Right lung (tissue), 5 donors: ENCODE data around the gene C6orf132. TPM values are rescaled to one million over a fixed set of nuclear protein-coding genes. Genes with fewer than 3 reads are reported as not detected.

Experiments
- DNase-seq, 2 donors: peaks; one replicate each; pipeline ENCODE4 v3.0.0-alpha.2; 2013
- polyA plus RNA-seq, 5 donors: library from polyadenylated mRNA; unstranded; fragments of 120-200 nt; gene quantifications; one replicate each; pipeline versions ENCODE4 v1.2.1 to v1.2.3, GENCODE V29; 2013; ENCODE audit warnings: inconsistent platforms in 1 of 5, low replicate concordance in 1 of 5; ENCODE audit not compliant: insufficient read length in 5 of 5, insufficient read depth in 1 of 5

The C6orf132 gene
- polyA plus RNA-seq, 5 donors, result 2.3 to 3.2 (median 2.9) TPM

- DNase-seq, result peak; percentile 52 to 67
Observed at GRCh38 chr6:42075159-42075838, 67.1 kb downstream of the C6orf132 start.

- no peak for DNase-seq
Observed at GRCh38 chr6:42073287-42073686, 69.1 kb downstream of the C6orf132 start.

- no peak for DNase-seq
Observed at GRCh38 chr6:42071881-42072583, 70.4 kb downstream of the C6orf132 start.

GRCh38 chr6:42068872-42069522 lies 73.4 kb downstream of the C6orf132 start:
- no peak for DNase-seq

GRCh38 chr6:42068173-42068572 lies 74.2 kb downstream of the C6orf132 start:
- DNase-seq, result no peak

GRCh38 chr6:42066156-42066675 lies 76.2 kb downstream of the C6orf132 start:
- no peak for DNase-seq

- DNase-seq, result no peak
Observed at GRCh38 chr6:42059743-42060142, 82.7 kb downstream of the C6orf132 start.

GRCh38 chr6:42053601-42054000 lies 88.8 kb downstream of the C6orf132 start:
- no peak for DNase-seq

GRCh38 chr6:42051268-42051653 lies 91.2 kb downstream of the C6orf132 start:
- DNase-seq, result no peak

Other genes starting within 250 kb of the C6orf132 start
- 10 to 100 TPM in 4 of 5 donors, 1 to 10 TPM in 1; 8.9 to 15.4 (median 15.0) TPM for gene USP49, start 247.2 kb downstream of the C6orf132 start, polyA plus RNA-seq
- 10 to 100 TPM; 24.7 to 34.9 (median 30.2) TPM for gene MED20, start 221.5 kb downstream of the C6orf132 start, polyA plus RNA-seq
- 10 to 100 TPM; 20.7 to 27.6 (median 23.5) TPM for gene BYSL, start 221.1 kb downstream of the C6orf132 start, polyA plus RNA-seq
- gene CCND3, start 200.8 kb downstream of the C6orf132 start, polyA plus RNA-seq, result 10 to 100 TPM; 34.3 to 57.6 (median 41.0) TPM
- 10 to 100 TPM; 19.1 to 26.7 (median 26.3) TPM for gene TAF8, start 92.1 kb downstream of the C6orf132 start, polyA plus RNA-seq
- gene GUCA1A, start 30.7 kb upstream of the C6orf132 start, polyA plus RNA-seq, result under 1 TPM in 3 of 5 donors, not detected in 2; 0.15 to 0.30 (median 0.26) TPM
- gene GUCA1B, start 52.3 kb upstream of the C6orf132 start, polyA plus RNA-seq, result 1 to 10 TPM; 1.7 to 4.0 (median 2.4) TPM
- gene MRPS10, start 75.2 kb upstream of the C6orf132 start, polyA plus RNA-seq, result 10 to 100 TPM; 24.1 to 31.9 (median 31.1) TPM